Measurements from ENCODE around the gene IZUMO1R. TPM values are rescaled to one million over a fixed set of nuclear protein-coding genes. Genes with fewer than 3 reads are reported as not detected.

The IZUMO1R gene
- total RNA-seq (2014; rRNA removed) (not detected in 2 replicates), Bru-seq, nascent RNA (not detected), BruChase-seq, experiment 1, labeled RNA remaining after a 6-hour chase (not detected), BruChase-seq, experiment 2, labeled RNA remaining after a 2-hour chase (percentile 21 among the genes with signal in this experiment)
- long read RNA-seq, result 0 reads

- Histone ChIP-seq H3K79me2 (ENCODE audit: low read length) (no peaks in the 10 kb centered on the region), H4K20me1 (ENCODE audit: low read length) (no peaks in the 10 kb centered on the region), H3K4me2 (ENCODE audit: low read length) (peak within 1 kb of the TSS; percentile 26; the same call in 1 of the 2 replicates), H2AFZ (ENCODE audit: low read length) (peak within 1 kb of the TSS; percentile 45), H3K27me3 (ENCODE audit: low read length) (peaks cover 21% of the 10 kb centered on the region; the same call in 1 of the 2 replicates), H3F3A (ENCODE audit: low read length, unreplicated experiment) (no peaks in the 10 kb centered on the region), H3K9ac (ENCODE audit: low read length) (no peak within 1 kb of the TSS), H3K9me2 (replicated peaks; ENCODE audit: low read length) (no peaks in the 10 kb centered on the region), H3K4me1 (ENCODE audit: insufficient read depth, low read length) (peaks cover 12% of the 10 kb centered on the region), H3K4me3 (ENCODE audit: low read length) (no peak within 1 kb of the TSS), H3K9me3 (ENCODE audit: low read length) (no peaks in the 10 kb centered on the region), H3K27ac (ENCODE audit: low read length) (no peak within 1 kb of the TSS), H3K36me3 (ENCODE audit: low read depth, low read length) (no peaks in the 10 kb centered on the region)
- DNase-seq, result no peak
- ChIA-PET POLR2A (ENCODE audit: unreplicated experiment) (no interaction called here), CTCF (no interaction called here)
- intact Hi-C loops (cut with micrococcal nuclease), result no loop called here
- no TSS peak for BruUV-seq (replicated peaks)
- TF ChIP-seq EZH2phosphoT487 (IDR thresholded peaks at IDR 0.05; ENCODE audit: borderline replicate concordance, low read length) (no peak), EZH2 (IDR thresholded peaks at IDR 0.05; ENCODE audit: low read length, unreplicated experiment) (no peak), CTCF (conservative IDR thresholded peaks at IDR 0.05; ENCODE audit: low read depth, low read length) (no peak)
- peak; percentile 43 for ATAC-seq
Observed at GRCh38 chr11:94303966-94304958, at the start of gene IZUMO1R. Gene IZUMO1R (plus strand): TSS chr11:94304580. CDS start chr11:94305637, 1,057 bp downstream.

- Histone ChIP-seq H4K20me1 (ENCODE audit: low read length) (no peaks in the 10 kb centered on the region), H3K27ac (ENCODE audit: low read length) (no peak overlapping the region), H3K4me1 (ENCODE audit: insufficient read depth, low read length) (no peaks in the 10 kb centered on the region), H3K9ac (ENCODE audit: low read length) (no peak overlapping the region), H3K9me2 (replicated peaks; ENCODE audit: low read length) (no peaks in the 10 kb centered on the region), H3K27me3 (ENCODE audit: low read length) (no peaks in the 10 kb centered on the region), H3F3A (ENCODE audit: low read length, unreplicated experiment) (no peaks in the 10 kb centered on the region), H3K9me3 (ENCODE audit: low read length) (no peaks in the 10 kb centered on the region), H3K36me3 (ENCODE audit: low read depth, low read length) (no peaks in the 10 kb centered on the region), H3K4me3 (ENCODE audit: low read length) (no peak overlapping the region), H3K79me2 (ENCODE audit: low read length) (no peaks in the 10 kb centered on the region), H2AFZ (ENCODE audit: low read length) (no peak overlapping the region), H3K4me2 (ENCODE audit: low read length) (no peak overlapping the region)
- ChIA-PET CTCF (no interaction called here), POLR2A (ENCODE audit: unreplicated experiment) (no interaction called here)
- BruUV-seq (replicated peaks), result no TSS peak
- intact Hi-C loops (cut with micrococcal nuclease), result no loop called here
- TF ChIP-seq EZH2phosphoT487 (IDR thresholded peaks at IDR 0.05; ENCODE audit: borderline replicate concordance, low read length) (no peak), CTCF (conservative IDR thresholded peaks at IDR 0.05; ENCODE audit: low read depth, low read length) (no peak), EZH2 (IDR thresholded peaks at IDR 0.05; ENCODE audit: low read length, unreplicated experiment) (no peak)
- no peak for DNase-seq
- no peak for ATAC-seq
Observed at GRCh38 chr11:94271885-94272372, 32.5 kb upstream of the IZUMO1R start.
